K562 (cell line): Measurements from ENCODE around the gene C2CD2L. TPM values are rescaled to one million over a fixed set of nuclear protein-coding genes. Genes with fewer than 3 reads are reported as not detected.
A peak's percentile ranks its signal among the peaks of the same experiment; 100 is the strongest.

Source experiments
- ADNP ChIP-seq: fragments of 200-800 bp; sonication (Bioruptor generic); IDR thresholded peaks from 2 replicates; pipeline ENCODE4 v1.6.1; 2016; ENCODE audit warnings: missing genetic modification characterization, missing compliant biosample characterization
- BCL6 ChIP-seq: fragments of 250-450 bp; sonication (Bioruptor Pico); IDR thresholded peaks from 2 replicates; pipeline ENCODE4 v1.4.0; 2020
- CEBPB ChIP-seq: fragments of 450-650 bp; IDR thresholded peaks from 2 replicates; pipeline ENCODE4 v1.6.1; 2016; ENCODE audit warnings: missing genetic modification characterization, missing compliant biosample characterization
- CHD4 ChIP-seq: fragments of 200-600 bp; sonication (generic); IDR thresholded peaks from 3 replicates; pipeline ENCODE4 v1.6.1; 2012; ENCODE audit warnings: low read depth, mild to moderate bottlenecking, mixed read lengths, low read length, inconsistent platforms; ENCODE audit not compliant: insufficient read depth, insufficient replicate concordance, poor library complexity, severe bottlenecking
- HDAC1 ChIP-seq, 2 experiments: fragments of 450-650 bp; IDR thresholded peaks; 2 replicates each; pipeline ENCODE4 v1.6.1; 2016 to 2017; ENCODE audit warnings: inconsistent platforms in 1 of 2, mild to moderate bottlenecking in 1 of 2, moderate library complexity in 1 of 2
- NFATC3 ChIP-seq: fragments of 450-650 bp; IDR thresholded peaks from 2 replicates; pipeline ENCODE4 v1.6.1; 2017; ENCODE audit warnings: mild to moderate bottlenecking
- NR3C1 ChIP-seq: sonication (generic); formaldehyde crosslinking; IDR thresholded peaks from 2 replicates; pipeline ENCODE4 v1.8.1; 2022; ENCODE audit warnings: missing genetic modification reagents
- POLR3A ChIP-seq: IDR thresholded peaks from 2 replicates; pipeline ENCODE4 v1.6.1; 2011; ENCODE audit warnings: borderline replicate concordance, mild to moderate bottlenecking, moderate library complexity; ENCODE audit not compliant: insufficient read length, insufficient read depth; ENCODE audit errors: extremely low read depth
- RBM25 ChIP-seq: fragments of 200-400 bp; formaldehyde crosslinking; IDR thresholded peaks from 2 replicates; pipeline ENCODE4 v1.6.1; 2018; ENCODE audit warnings: low read length, low read depth, moderate library complexity; ENCODE audit not compliant: severe bottlenecking
- SMAD2 ChIP-seq: fragments of 150-350 bp; IDR thresholded peaks from 2 replicates; pipeline ENCODE4 v1.6.1; 2014; ENCODE audit warnings: low read depth, mild to moderate bottlenecking, low read length
- SRSF1 ChIP-seq: fragments of 200-400 bp; formaldehyde crosslinking; IDR thresholded peaks from 2 replicates; pipeline ENCODE4 v1.6.1; 2017; ENCODE audit warnings: mild to moderate bottlenecking, low read depth, low read length, moderate library complexity
- SRSF3 ChIP-seq: fragments of 200-400 bp; formaldehyde crosslinking; IDR thresholded peaks from 2 replicates; pipeline ENCODE4 v1.6.1; 2016; ENCODE audit warnings: mild to moderate bottlenecking, low read length, moderate library complexity; ENCODE audit not compliant: insufficient read depth
- ZBTB17 ChIP-seq: fragments of 450-650 bp; formaldehyde crosslinking; IDR thresholded peaks from 2 replicates; pipeline ENCODE4 v1.4.0; 2020; ENCODE audit warnings: mild to moderate bottlenecking
- polyA plus RNA-seq, 8 experiments: library from polyadenylated mRNA; depleted of rRNA in 4 of 8; stranded (reverse) in 5 of 8; unstranded in 3 of 8; fragments of >200 nt; fragmentation: Nextera tagmentation in 2 of 8; fragmentation: Illumina TruSeq in 1 of 8; extraction: Ambion mirVana in 2 of 8; extraction: Trizol in 1 of 8; gene quantifications; 2 replicates each; pipeline versions ENCODE4 v1.2.1 to v1.2.3, GENCODE V29; 2011 to 2014; ENCODE audit warnings: inconsistent platforms in 1 of 8, missing spikeins in 1 of 8
- total RNA-seq, 7 experiments: library from RNA; depleted of rRNA in 6 of 7; stranded (reverse); fragments of >200 nt in 6 of 7; fragmentation: Illumina TruSeq in 2 of 7; extraction: Trizol in 2 of 7; gene quantifications; 2 replicates each; pipeline versions ENCODE4 v1.2.1 to v1.2.3, GENCODE V29; 2011 to 2021; ENCODE audit warnings: low replicate concordance in 1 of 7
- TF ChIP-seq, protein P1 (sequence below), 2 experiments: fragments of 150-350 bp in 1 of 2; IDR thresholded peaks; 2 replicates each; pipeline ENCODE4 v1.6.1; 2012 to 2016; ENCODE audit warnings: low read depth in 2 of 2, low read length in 2 of 2, mild to moderate bottlenecking in 1 of 2, moderate library complexity in 1 of 2
- TF ChIP-seq, protein P2 (sequence below): sonication (generic); formaldehyde crosslinking; IDR thresholded peaks from 2 replicates; pipeline ENCODE4 v1.8.1; 2023; ENCODE audit warnings: mild to moderate bottlenecking, missing genetic modification reagents
- TF ChIP-seq, protein P3 (sequence below): sonication (generic); formaldehyde crosslinking; IDR thresholded peaks from 2 replicates; pipeline ENCODE4 v1.8.0; 2023; ENCODE audit warnings: missing genetic modification reagents, mild to moderate bottlenecking, borderline replicate concordance

The C2CD2L gene
- total and polyA plus RNA-seq, 9 of the 15 experiments (the other 6 are each of a cell fraction or from before 2014, with no cell fraction given) = 0.66 to 41.2 (median 14.8) TPM

DNA sequence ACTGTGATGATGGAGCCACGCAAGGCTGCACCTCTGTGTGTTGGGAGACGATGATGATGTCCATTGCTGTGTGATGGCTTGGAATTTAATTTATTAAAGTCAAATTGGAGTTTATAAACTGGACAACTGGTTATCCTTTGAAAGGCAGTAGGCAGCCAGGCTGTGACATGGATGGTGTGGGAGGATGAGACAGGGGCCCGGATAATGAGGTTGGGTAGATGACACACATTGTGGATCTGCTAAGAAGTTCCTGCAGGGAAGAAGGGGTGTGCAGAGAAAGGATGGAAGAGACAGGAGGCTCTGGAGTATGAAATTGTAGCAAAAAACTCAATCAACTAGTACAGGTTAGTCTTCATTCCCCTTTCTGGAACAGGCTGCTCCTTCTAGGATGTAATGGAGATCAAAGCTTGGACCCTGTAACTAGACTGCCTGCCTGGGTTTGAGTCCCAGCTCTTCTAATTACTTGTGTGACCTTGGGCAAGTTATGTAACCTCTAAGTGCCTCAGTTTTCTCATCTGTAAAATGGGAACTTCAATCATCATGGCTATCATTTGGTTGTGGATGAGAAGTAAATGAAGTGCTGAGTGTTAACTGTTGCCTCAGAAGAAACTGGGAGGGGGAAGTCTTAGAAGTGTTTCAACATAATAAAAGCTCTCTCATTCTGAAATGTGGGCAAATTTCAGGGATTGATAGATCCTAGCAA, 10.0 kb downstream of the C2CD2L start (continued):
- TF ChIP-seq, protein P1, sequence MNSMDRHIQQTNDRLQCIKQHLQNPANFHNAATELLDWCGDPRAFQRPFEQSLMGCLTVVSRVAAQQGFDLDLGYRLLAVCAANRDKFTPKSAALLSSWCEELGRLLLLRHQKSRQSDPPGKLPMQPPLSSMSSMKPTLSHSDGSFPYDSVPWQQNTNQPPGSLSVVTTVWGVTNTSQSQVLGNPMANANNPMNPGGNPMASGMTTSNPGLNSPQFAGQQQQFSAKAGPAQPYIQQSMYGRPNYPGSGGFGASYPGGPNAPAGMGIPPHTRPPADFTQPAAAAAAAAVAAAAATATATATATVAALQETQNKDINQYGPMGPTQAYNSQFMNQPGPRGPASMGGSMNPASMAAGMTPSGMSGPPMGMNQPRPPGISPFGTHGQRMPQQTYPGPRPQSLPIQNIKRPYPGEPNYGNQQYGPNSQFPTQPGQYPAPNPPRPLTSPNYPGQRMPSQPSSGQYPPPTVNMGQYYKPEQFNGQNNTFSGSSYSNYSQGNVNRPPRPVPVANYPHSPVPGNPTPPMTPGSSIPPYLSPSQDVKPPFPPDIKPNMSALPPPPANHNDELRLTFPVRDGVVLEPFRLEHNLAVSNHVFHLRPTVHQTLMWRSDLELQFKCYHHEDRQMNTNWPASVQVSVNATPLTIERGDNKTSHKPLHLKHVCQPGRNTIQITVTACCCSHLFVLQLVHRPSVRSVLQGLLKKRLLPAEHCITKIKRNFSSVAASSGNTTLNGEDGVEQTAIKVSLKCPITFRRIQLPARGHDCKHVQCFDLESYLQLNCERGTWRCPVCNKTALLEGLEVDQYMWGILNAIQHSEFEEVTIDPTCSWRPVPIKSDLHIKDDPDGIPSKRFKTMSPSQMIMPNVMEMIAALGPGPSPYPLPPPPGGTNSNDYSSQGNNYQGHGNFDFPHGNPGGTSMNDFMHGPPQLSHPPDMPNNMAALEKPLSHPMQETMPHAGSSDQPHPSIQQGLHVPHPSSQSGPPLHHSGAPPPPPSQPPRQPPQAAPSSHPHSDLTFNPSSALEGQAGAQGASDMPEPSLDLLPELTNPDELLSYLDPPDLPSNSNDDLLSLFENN (IDR thresholded peaks at IDR 0.05; ENCODE audit: low read depth in 2 of 2, low read length in 2 of 2) = no peak
- no peak for TF ChIP-seq BCL6 (CRISPR knock-in tag)
- no peak for TF ChIP-seq NFATC3
- TF ChIP-seq ZBTB17 (CRISPR knock-in tag) = no peak
- TF ChIP-seq ADNP (tag) = no peak; the same call in none of the 2 replicates
- no peak for TF ChIP-seq SRSF1
- TF ChIP-seq HDAC1 (IDR thresholded peaks at IDR 0.05) = 0 out of 4 replicates have a peak, but pooled peaks of 1 of the 2 experiments have one; percentile 32
- TF ChIP-seq SRSF3 = no peak
- TF ChIP-seq POLR3A = no peak
- TF ChIP-seq, protein P2, sequence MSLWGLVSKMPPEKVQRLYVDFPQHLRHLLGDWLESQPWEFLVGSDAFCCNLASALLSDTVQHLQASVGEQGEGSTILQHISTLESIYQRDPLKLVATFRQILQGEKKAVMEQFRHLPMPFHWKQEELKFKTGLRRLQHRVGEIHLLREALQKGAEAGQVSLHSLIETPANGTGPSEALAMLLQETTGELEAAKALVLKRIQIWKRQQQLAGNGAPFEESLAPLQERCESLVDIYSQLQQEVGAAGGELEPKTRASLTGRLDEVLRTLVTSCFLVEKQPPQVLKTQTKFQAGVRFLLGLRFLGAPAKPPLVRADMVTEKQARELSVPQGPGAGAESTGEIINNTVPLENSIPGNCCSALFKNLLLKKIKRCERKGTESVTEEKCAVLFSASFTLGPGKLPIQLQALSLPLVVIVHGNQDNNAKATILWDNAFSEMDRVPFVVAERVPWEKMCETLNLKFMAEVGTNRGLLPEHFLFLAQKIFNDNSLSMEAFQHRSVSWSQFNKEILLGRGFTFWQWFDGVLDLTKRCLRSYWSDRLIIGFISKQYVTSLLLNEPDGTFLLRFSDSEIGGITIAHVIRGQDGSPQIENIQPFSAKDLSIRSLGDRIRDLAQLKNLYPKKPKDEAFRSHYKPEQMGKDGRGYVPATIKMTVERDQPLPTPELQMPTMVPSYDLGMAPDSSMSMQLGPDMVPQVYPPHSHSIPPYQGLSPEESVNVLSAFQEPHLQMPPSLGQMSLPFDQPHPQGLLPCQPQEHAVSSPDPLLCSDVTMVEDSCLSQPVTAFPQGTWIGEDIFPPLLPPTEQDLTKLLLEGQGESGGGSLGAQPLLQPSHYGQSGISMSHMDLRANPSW (CRISPR knock-in tag) = no peak
- no peak for TF ChIP-seq SMAD2
- TF ChIP-seq RBM25 = peak; percentile 97
- no peak for TF ChIP-seq NR3C1
- no peak for TF ChIP-seq CEBPB (tag)
- TF ChIP-seq, protein P3, sequence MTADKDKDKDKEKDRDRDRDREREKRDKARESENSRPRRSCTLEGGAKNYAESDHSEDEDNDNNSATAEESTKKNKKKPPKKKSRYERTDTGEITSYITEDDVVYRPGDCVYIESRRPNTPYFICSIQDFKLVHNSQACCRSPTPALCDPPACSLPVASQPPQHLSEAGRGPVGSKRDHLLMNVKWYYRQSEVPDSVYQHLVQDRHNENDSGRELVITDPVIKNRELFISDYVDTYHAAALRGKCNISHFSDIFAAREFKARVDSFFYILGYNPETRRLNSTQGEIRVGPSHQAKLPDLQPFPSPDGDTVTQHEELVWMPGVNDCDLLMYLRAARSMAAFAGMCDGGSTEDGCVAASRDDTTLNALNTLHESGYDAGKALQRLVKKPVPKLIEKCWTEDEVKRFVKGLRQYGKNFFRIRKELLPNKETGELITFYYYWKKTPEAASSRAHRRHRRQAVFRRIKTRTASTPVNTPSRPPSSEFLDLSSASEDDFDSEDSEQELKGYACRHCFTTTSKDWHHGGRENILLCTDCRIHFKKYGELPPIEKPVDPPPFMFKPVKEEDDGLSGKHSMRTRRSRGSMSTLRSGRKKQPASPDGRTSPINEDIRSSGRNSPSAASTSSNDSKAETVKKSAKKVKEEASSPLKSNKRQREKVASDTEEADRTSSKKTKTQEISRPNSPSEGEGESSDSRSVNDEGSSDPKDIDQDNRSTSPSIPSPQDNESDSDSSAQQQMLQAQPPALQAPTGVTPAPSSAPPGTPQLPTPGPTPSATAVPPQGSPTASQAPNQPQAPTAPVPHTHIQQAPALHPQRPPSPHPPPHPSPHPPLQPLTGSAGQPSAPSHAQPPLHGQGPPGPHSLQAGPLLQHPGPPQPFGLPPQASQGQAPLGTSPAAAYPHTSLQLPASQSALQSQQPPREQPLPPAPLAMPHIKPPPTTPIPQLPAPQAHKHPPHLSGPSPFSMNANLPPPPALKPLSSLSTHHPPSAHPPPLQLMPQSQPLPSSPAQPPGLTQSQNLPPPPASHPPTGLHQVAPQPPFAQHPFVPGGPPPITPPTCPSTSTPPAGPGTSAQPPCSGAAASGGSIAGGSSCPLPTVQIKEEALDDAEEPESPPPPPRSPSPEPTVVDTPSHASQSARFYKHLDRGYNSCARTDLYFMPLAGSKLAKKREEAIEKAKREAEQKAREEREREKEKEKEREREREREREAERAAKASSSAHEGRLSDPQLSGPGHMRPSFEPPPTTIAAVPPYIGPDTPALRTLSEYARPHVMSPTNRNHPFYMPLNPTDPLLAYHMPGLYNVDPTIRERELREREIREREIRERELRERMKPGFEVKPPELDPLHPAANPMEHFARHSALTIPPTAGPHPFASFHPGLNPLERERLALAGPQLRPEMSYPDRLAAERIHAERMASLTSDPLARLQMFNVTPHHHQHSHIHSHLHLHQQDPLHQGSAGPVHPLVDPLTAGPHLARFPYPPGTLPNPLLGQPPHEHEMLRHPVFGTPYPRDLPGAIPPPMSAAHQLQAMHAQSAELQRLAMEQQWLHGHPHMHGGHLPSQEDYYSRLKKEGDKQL = no peak
- TF ChIP-seq CHD4 = peak; percentile 54
